HCT116 (cell line): ENCODE results near the gene C13orf46. TPM values are rescaled to one million over a fixed set of nuclear protein-coding genes. Genes with fewer than 3 reads are reported as not detected.

Source experiments
- ATAC-seq: fragments of 200-7000 bp; cut with Tn5 transposase; 2 replicates; pipeline ENCODE4 v1.9.1; 2020; ENCODE audit warnings: mild to moderate bottlenecking, moderate library complexity
- BruUV-seq: library from RNA; stranded (reverse); fragments of 400-500 nt; replicated peaks from 2 replicates; lab custom pipeline; 2021; lab: Mats Ljungman, UMichigan
- CTCF ChIA-PET: fragments of 300-600 bp; sonication (Branson Sonifier 250); formaldehyde crosslinking; loops from one replicate; lab custom pipeline; 2021; ENCODE audit warnings: antibody characterized with exemption; lab: Charles Lee
- POLR2A ChIA-PET: fragments of 300-600, 350-600 bp; sonication (Branson Sonifier 250); formaldehyde crosslinking; loops from one replicate; lab custom pipeline; 2021; ENCODE audit warnings: antibody characterized with exemption; lab: Charles Lee
- RAD21 ChIA-PET, 2 experiments: fragments of 300-600 bp; sonication (Branson Sonifier 250); formaldehyde crosslinking; loops; one replicate each; lab custom pipeline; 2023; ENCODE audit warnings: low total read pairs in 2 of 2; ENCODE audit not compliant: uncharacterized antibody in 2 of 2, unreplicated experiment in 2 of 2, low non-redundant PET in 1 of 2; lab: Charles Lee
- DNase-seq: peaks from one replicate; pipeline ENCODE4 v3.0.0-alpha.2; 2010; ENCODE audit warnings: low read depth, low spot score
- H2AFZ ChIP-seq: fragments of 200-600 bp; shearing (Covaris generic), sonication (generic); 2 replicates; pipeline ENCODE4 v1.6.1; 2017; ENCODE audit warnings: low read depth, mixed run types, mixed read lengths, antibody characterized with exemption, low read length; ENCODE audit not compliant: poor library complexity, severe bottlenecking
- H3K27ac ChIP-seq: 2 replicates; pipeline ENCODE4 v1.5.1; 2012; ENCODE audit warnings: low read depth, low read length
- H3K27me3 ChIP-seq: fragments of 200-600 bp; sonication (generic); 2 replicates; pipeline ENCODE4 v1.6.1; 2016; ENCODE audit warnings: mixed run types, low read length, mixed read lengths; ENCODE audit not compliant: insufficient read depth
- H3K36me3 ChIP-seq, 2 experiments: fragments of 200-500 bp in 1 of 2; fragments of 200-600 bp in 1 of 2; sonication (Bioruptor generic) in 1 of 2; sonication (generic) in 1 of 2; 2 replicates each; pipeline versions ENCODE4 v1.5.1 to v1.6.1; 2014 to 2016; ENCODE audit warnings: low read length in 2 of 2, inconsistent platforms in 1 of 2, mixed read lengths in 1 of 2, mixed run types in 1 of 2; ENCODE audit not compliant: insufficient read depth in 2 of 2, control insufficient read depth in 1 of 2
- H3K4me1 ChIP-seq, 2 experiments: fragments of 200-600 bp in 1 of 2; sonication (generic) in 1 of 2; 2 replicates each; pipeline versions ENCODE4 v1.5.1 to v1.6.1; 2012 to 2017; ENCODE audit warnings: low read length in 2 of 2, inconsistent platforms in 1 of 2, mild to moderate bottlenecking in 1 of 2, mixed read lengths in 1 of 2, mixed run types in 1 of 2, moderate library complexity in 1 of 2; ENCODE audit not compliant: insufficient read depth in 2 of 2, control insufficient read depth in 1 of 2
- H3K4me2 ChIP-seq: fragments of 200-600 bp; sonication (generic); 2 replicates; pipeline ENCODE4 v1.6.1; 2017; ENCODE audit warnings: mixed run types, low read length, mixed read lengths
- H3K4me3 ChIP-seq, 2 experiments: fragments of 200-600 bp in 1 of 2; sonication (generic) in 1 of 2; replicated peaks in 1 of 2; 2 replicates each; pipeline ENCODE4 v1.5.1; 2011 to 2016; ENCODE audit warnings: low read length in 2 of 2, control low read depth in 1 of 2, low read depth in 1 of 2, mild to moderate bottlenecking in 1 of 2, mixed read lengths in 1 of 2, mixed run types in 1 of 2
- H3K79me2 ChIP-seq: fragments of 200-600 bp; sonication (generic); 2 replicates; pipeline ENCODE4 v1.6.1; 2017; ENCODE audit warnings: mild to moderate bottlenecking, mixed run types, low read length, moderate library complexity, mixed read lengths; ENCODE audit not compliant: insufficient read depth
- H3K9ac ChIP-seq: fragments of 200-600 bp; sonication (generic); 2 replicates; pipeline ENCODE4 v1.6.1; 2016; ENCODE audit warnings: low read length, mixed read lengths
- H3K9me2 ChIP-seq: fragments of 200-600 bp; sonication (generic), shearing (Covaris generic); 2 replicates; pipeline ENCODE4 v1.6.1; 2017; ENCODE audit warnings: mixed run types, mild to moderate bottlenecking, moderate library complexity; ENCODE audit not compliant: insufficient read depth
- H3K9me3 ChIP-seq, 2 experiments: fragments of 200-500 bp in 1 of 2; fragments of 200-600 bp in 1 of 2; sonication (Bioruptor generic) in 1 of 2; sonication (generic) in 1 of 2; 2 replicates each; pipeline ENCODE4 v1.6.1; 2014 to 2017; ENCODE audit warnings: low read length in 2 of 2, mixed read lengths in 2 of 2, inconsistent platforms in 1 of 2, low read depth in 1 of 2, mild to moderate bottlenecking in 1 of 2, mixed run types in 1 of 2, moderate library complexity in 1 of 2; ENCODE audit not compliant: control insufficient read depth in 1 of 2, insufficient read depth in 1 of 2
- H4K20me1 ChIP-seq: fragments of 200-600 bp; sonication (generic), shearing (Covaris generic); 2 replicates; pipeline ENCODE4 v1.6.1; 2017; ENCODE audit warnings: mixed run types, mild to moderate bottlenecking, moderate library complexity; ENCODE audit not compliant: insufficient read depth
- CTCF ChIP-seq, 3 experiments: fragments of 200-600 bp in 1 of 3; sonication (generic) in 1 of 3; IDR thresholded peaks in 2 of 3; conservative IDR thresholded peaks in 1 of 3; 2 replicates each; pipeline ENCODE4 v1.5.1; 2012 to 2017; ENCODE audit warnings: low read depth in 2 of 3, low read length in 2 of 3, antibody characterized with exemption in 1 of 3, borderline replicate concordance in 1 of 3, control low read depth in 1 of 3, mild to moderate bottlenecking in 1 of 3, mixed read lengths in 1 of 3, mixed run types in 1 of 3, moderate library complexity in 1 of 3; ENCODE audit not compliant: insufficient read depth in 1 of 3
- EZH2 ChIP-seq: fragments of 200-600 bp; sonication (generic); IDR thresholded peaks from 2 replicates; pipeline ENCODE4 v1.6.1; 2017; ENCODE audit warnings: antibody characterized with exemption, mixed run types
- MAX ChIP-seq: IDR thresholded peaks from 2 replicates; pipeline ENCODE4 v1.6.1; 2012
- REST ChIP-seq: IDR thresholded peaks from 2 replicates; pipeline ENCODE4 v1.6.1; 2012; ENCODE audit warnings: low read depth
- SIN3A ChIP-seq: IDR thresholded peaks from 2 replicates; pipeline ENCODE4 v1.6.1; 2012; ENCODE audit warnings: low read depth
- TCF7L2 ChIP-seq: IDR thresholded peaks from 2 replicates; pipeline ENCODE4 v1.7.0; 2011; ENCODE audit warnings: borderline replicate concordance, inconsistent platforms; ENCODE audit not compliant: insufficient read depth, insufficient read length; ENCODE audit errors: extremely low read depth
- ZNF274 ChIP-seq: fragments of 200-500 bp; sonication (Bioruptor generic); IDR thresholded peaks from 2 replicates; pipeline ENCODE4 v1.6.1; 2014; ENCODE audit warnings: mild to moderate bottlenecking, low read depth, low read length, inconsistent platforms
- intact Hi-C: fragments of 100-400 bp; cut with micrococcal nuclease; formaldehyde crosslinking; loops from 2 replicates; pipeline ENCODE4 v1.10.0; 2022
- total RNA-seq: library from RNA; stranded (reverse); gene quantifications from one replicate; pipeline ENCODE4 v1.2.1, GENCODE V29; 2021; ENCODE audit not compliant: unreplicated experiment

Gene C13orf46
- total RNA-seq, 1 experiment from 2014 or later: 0.93 TPM

GRCh38 chr13:114015969-114016295, 42.1 kb upstream of the C13orf46 start:
- ATAC-seq (no peak), DNase-seq (no peak)
- Histone ChIP-seq H3K9me3 (no peaks in the 10 kb centered on the region), H3K27ac (no peak overlapping the region), H3K4me3 (no peak overlapping the region), H3K36me3 (no peaks in the 10 kb centered on the region), H3K79me2 (no peaks in the 10 kb centered on the region), H3K4me1 (peaks cover 0 to 5% of the 10 kb centered on the region in 2 experiments; a peak in 2 of 4 replicates), H2AFZ (no peak overlapping the region), H3K27me3 (no peaks in the 10 kb centered on the region), H4K20me1 (no peaks in the 10 kb centered on the region), H3K9me2 (no peaks in the 10 kb centered on the region), H3K9ac (no peak overlapping the region), H3K4me2 (no peak overlapping the region)
- POLR2A ChIA-PET: no interaction called here
- CTCF ChIA-PET: no interaction called here
- TF ChIP-seq MAX: no peak
- TF ChIP-seq REST: no peak
- no peak for TF ChIP-seq EZH2
- TF ChIP-seq ZNF274: no peak
- TF ChIP-seq SIN3A: no peak
- TF ChIP-seq CTCF (IDR thresholded peaks at IDR 0.05 in 2 of 3, conservative IDR thresholded peaks at IDR 0.05 in 1 of 3; ENCODE audit: borderline replicate concordance in 1 of 3, insufficient read depth in 1 of 3, low read depth in 2 of 3, low read length in 2 of 3): no peak
- no peak for TF ChIP-seq TCF7L2
- intact Hi-C loops: no loop called here
- RAD21 ChIA-PET: no interaction called here
- no TSS peak for BruUV-seq
